Measurements from ENCODE around the gene ACOD1.
"Not testable (repeated sequence)": the region's sequence is repeated elsewhere in the genome, so short reads cannot be mapped to it uniquely, and the experiment has no call there.

GRCh38 chr13:76899066-76899465 is 49.2 kb upstream of the ACOD1 start:
- not testable (repeated sequence) for TF ChIP-seq CTCF (conservative IDR thresholded peaks at IDR 0.05; ENCODE audit: low read depth, low read length); EZH2 (IDR thresholded peaks at IDR 0.05; ENCODE audit: low read length, unreplicated experiment); EZH2phosphoT487 (IDR thresholded peaks at IDR 0.05; ENCODE audit: borderline replicate concordance, low read length)
